DND-41 (cell line): ENCODE measurements around the gene HEG1.

Source experiments
- EZH2 ChIP-seq: IDR thresholded peaks from 3 replicates; pipeline ENCODE4 v1.6.1; 2012; ENCODE audit warnings: borderline replicate concordance, low read depth, mild to moderate bottlenecking, moderate library complexity, low read length, inconsistent platforms; ENCODE audit not compliant: severe bottlenecking
- TF ChIP-seq, protein P1 (sequence below): IDR thresholded peaks from 2 replicates; pipeline ENCODE4 v1.5.1; 2012; ENCODE audit warnings: borderline replicate concordance, low read length, moderate library complexity, mild to moderate bottlenecking; ENCODE audit not compliant: poor library complexity, severe bottlenecking; ENCODE audit errors: extremely low read depth

DNA sequence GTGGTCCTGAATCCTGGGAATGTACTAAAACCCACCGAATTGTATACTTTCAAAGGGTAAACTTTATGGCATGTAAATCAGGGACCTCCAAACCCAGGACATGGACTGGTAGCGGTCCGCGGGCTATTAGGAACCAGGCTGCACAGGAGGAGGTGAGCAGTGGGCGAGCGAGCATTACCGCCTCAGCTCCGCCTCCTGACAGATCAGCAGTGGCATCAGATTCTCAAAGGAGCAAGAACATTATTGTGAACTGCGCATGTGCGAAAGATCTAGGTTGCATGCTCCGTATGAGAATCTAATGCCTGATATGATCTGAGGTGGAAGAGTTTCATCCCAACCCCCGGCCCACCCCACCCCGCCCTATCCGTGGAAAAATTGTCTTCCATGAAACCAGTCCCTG, 22.2 kb downstream of the HEG1 start:
- no peak for TF ChIP-seq EZH2
- TF ChIP-seq, protein P1, sequence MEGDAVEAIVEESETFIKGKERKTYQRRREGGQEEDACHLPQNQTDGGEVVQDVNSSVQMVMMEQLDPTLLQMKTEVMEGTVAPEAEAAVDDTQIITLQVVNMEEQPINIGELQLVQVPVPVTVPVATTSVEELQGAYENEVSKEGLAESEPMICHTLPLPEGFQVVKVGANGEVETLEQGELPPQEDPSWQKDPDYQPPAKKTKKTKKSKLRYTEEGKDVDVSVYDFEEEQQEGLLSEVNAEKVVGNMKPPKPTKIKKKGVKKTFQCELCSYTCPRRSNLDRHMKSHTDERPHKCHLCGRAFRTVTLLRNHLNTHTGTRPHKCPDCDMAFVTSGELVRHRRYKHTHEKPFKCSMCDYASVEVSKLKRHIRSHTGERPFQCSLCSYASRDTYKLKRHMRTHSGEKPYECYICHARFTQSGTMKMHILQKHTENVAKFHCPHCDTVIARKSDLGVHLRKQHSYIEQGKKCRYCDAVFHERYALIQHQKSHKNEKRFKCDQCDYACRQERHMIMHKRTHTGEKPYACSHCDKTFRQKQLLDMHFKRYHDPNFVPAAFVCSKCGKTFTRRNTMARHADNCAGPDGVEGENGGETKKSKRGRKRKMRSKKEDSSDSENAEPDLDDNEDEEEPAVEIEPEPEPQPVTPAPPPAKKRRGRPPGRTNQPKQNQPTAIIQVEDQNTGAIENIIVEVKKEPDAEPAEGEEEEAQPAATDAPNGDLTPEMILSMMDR: no peak
